A549 (cell line): ENCODE measurements around the gene PRAC1. TPM values are rescaled to one million over a fixed set of nuclear protein-coding genes. Genes with fewer than 3 reads are reported as not detected.

Experiments used
- ATAC-seq, 2 experiments: fragments of 200-7000 bp in 1 of 2; fragments of >200 bp in 1 of 2; cut with Nextera tagmentation in 1 of 2; cut with Tn5 transposase in 1 of 2; 3 replicates each; pipeline versions ENCODE4 v1.8.0 to v1.9.1; 2018 to 2020; ENCODE audit warnings: mild to moderate bottlenecking in 1 of 2, moderate library complexity in 1 of 2
- CTCF ChIA-PET: fragments of 300-600 bp; sonication (Branson Sonifier 250); formaldehyde crosslinking; extraction: SDS; loops from one replicate; lab custom pipeline; 2021; ENCODE audit warnings: antibody characterized with exemption, inconsistent platforms; lab: Yijun Ruan, JAX
- POLR2A ChIA-PET: fragments of 350-600 bp; formaldehyde crosslinking; extraction: SDS; loops from one replicate; lab custom pipeline; 2021; ENCODE audit warnings: antibody characterized with exemption, inconsistent platforms; lab: Yijun Ruan, JAX
- DNase-seq, 2 experiments: peaks; one replicate each; pipeline versions ENCODE4 v3.0.0 to v3.0.0-alpha.2; 2011 to 2016; ENCODE audit warnings: low read depth in 1 of 2, low spot score in 1 of 2
- FAIRE-seq: peaks from 2 replicates; lab custom pipeline; 2011; peaks lifted over from hg19 to GRCh38; lab: Jason Lieb, UNC
- H3K27ac ChIP-seq, 2 experiments: fragments of >200 bp; sonication (Bioruptor Twin); formaldehyde crosslinking; 3 replicates each; pipeline ENCODE4 v1.5.1; 2016 to 2017
- H3K4me1 ChIP-seq: fragments of >200 bp; sonication (Bioruptor Twin); formaldehyde crosslinking; 3 replicates; pipeline ENCODE4 v1.6.1; 2016
- H3K4me2 ChIP-seq: fragments of >200 bp; sonication (Bioruptor Twin); formaldehyde crosslinking; 3 replicates; pipeline ENCODE4 v1.6.1; 2016
- H3K4me3 ChIP-seq: fragments of >200 bp; sonication (Bioruptor Twin); formaldehyde crosslinking; 3 replicates; pipeline ENCODE4 v1.5.1; 2016
- H3K9me3 ChIP-seq: fragments of >200 bp; sonication (Bioruptor Twin); formaldehyde crosslinking; 3 replicates; pipeline ENCODE4 v1.6.1; 2016
- BCL3 ChIP-seq: fragments of >200 bp; sonication (Bioruptor Twin); formaldehyde crosslinking; IDR thresholded peaks from 3 replicates; pipeline ENCODE4 v1.6.1; 2016
- CBX2 ChIP-seq: fragments of 200-600 bp; sonication (generic); IDR thresholded peaks from 2 replicates; pipeline ENCODE4 v1.6.1; 2016; ENCODE audit warnings: low read depth, mild to moderate bottlenecking, borderline replicate concordance
- CBX8 ChIP-seq: fragments of 200-600 bp; sonication (generic); IDR thresholded peaks from 2 replicates; pipeline ENCODE4 v1.6.1; 2016
- CEBPB ChIP-seq, 2 experiments: fragments of >200 bp in 1 of 2; sonication (Bioruptor Twin) in 1 of 2; formaldehyde crosslinking in 1 of 2; IDR thresholded peaks; 2 replicates each; pipeline ENCODE4 v1.6.1; 2012 to 2016
- ELK1 ChIP-seq: fragments of 150-350 bp; IDR thresholded peaks from 2 replicates; pipeline ENCODE4 v1.6.1; 2014; ENCODE audit warnings: low read depth, mild to moderate bottlenecking, low read length
- ESRRA ChIP-seq: fragments of 150-350 bp; IDR thresholded peaks from 2 replicates; pipeline ENCODE4 v1.6.1; 2014; ENCODE audit warnings: mild to moderate bottlenecking, low read length, borderline replicate concordance
- HDAC2 ChIP-seq: fragments of 200-600 bp; sonication (generic); IDR thresholded peaks from 2 replicates; pipeline ENCODE4 v1.6.1; 2016
- HES2 ChIP-seq: fragments of >200 bp; sonication (Bioruptor Twin); formaldehyde crosslinking; IDR thresholded peaks from 2 replicates; pipeline ENCODE4 v1.6.1; 2016
- HOXA7 ChIP-seq: fragments of 250-450 bp; sonication (Bioruptor Pico); IDR thresholded peaks from 2 replicates; pipeline ENCODE4 v1.5.0; 2020; ENCODE audit warnings: mild to moderate bottlenecking, moderate library complexity
- HOXB5 ChIP-seq: fragments of 250-450 bp; sonication (Bioruptor Pico); IDR thresholded peaks from 2 replicates; pipeline ENCODE4 v1.5.0; 2020; ENCODE audit warnings: mild to moderate bottlenecking, moderate library complexity
- JUN ChIP-seq, 2 experiments: fragments of >200 bp; sonication (Bioruptor Twin); formaldehyde crosslinking; IDR thresholded peaks; 2 replicates in 1 of 2; 3 replicates in 1 of 2; pipeline ENCODE4 v1.6.1; 2016 to 2017
- KDM1A ChIP-seq: fragments of 200-600 bp; sonication (generic); IDR thresholded peaks from 2 replicates; pipeline ENCODE4 v1.6.1; 2016; ENCODE audit warnings: low read depth, mild to moderate bottlenecking
- KDM5A ChIP-seq: fragments of 200-600 bp; sonication (generic); IDR thresholded peaks from 2 replicates; pipeline ENCODE4 v1.6.1; 2016; ENCODE audit warnings: antibody characterized with exemption, mild to moderate bottlenecking
- MAFK ChIP-seq: fragments of 450-650 bp; IDR thresholded peaks from 2 replicates; pipeline ENCODE4 v1.6.1; 2014; ENCODE audit not compliant: partially characterized antibody
- POLR2AphosphoS2 ChIP-seq: conservative IDR thresholded peaks from 2 replicates; pipeline ENCODE4 v1.6.1; 2012; ENCODE audit warnings: low read length, improper control_type of control experiment, inconsistent platforms
- RCOR1 ChIP-seq: fragments of 150-350 bp; IDR thresholded peaks from 2 replicates; pipeline ENCODE4 v1.6.1; 2014; ENCODE audit warnings: antibody characterized with exemption, low read length, low read depth
- RNF2 ChIP-seq: fragments of 200-600 bp; sonication (generic); IDR thresholded peaks from 2 replicates; pipeline ENCODE4 v1.6.1; 2016; ENCODE audit warnings: low read depth, mild to moderate bottlenecking, antibody characterized with exemption, moderate library complexity, borderline replicate concordance
- SMC3 ChIP-seq: fragments of >200 bp; sonication (Bioruptor Twin); formaldehyde crosslinking; IDR thresholded peaks from 3 replicates; pipeline ENCODE4 v1.6.1; 2018; ENCODE audit warnings: inconsistent platforms
- TFCP2L1 ChIP-seq: fragments of 250-450 bp; sonication (Bioruptor Pico); IDR thresholded peaks from 2 replicates; pipeline ENCODE4 v1.5.0; 2021; ENCODE audit warnings: mild to moderate bottlenecking
- TP53 ChIP-seq: fragments of 250-450 bp; sonication (Bioruptor Pico); IDR thresholded peaks from 2 replicates; pipeline ENCODE4 v1.5.0; 2021; ENCODE audit warnings: mild to moderate bottlenecking, moderate library complexity
- USF2 ChIP-seq: fragments of 450-650 bp; IDR thresholded peaks from 2 replicates; pipeline ENCODE4 v1.6.1; 2014; ENCODE audit warnings: antibody characterized with exemption
- ZC3H11A ChIP-seq: fragments of 450-650 bp; IDR thresholded peaks from 2 replicates; pipeline ENCODE4 v1.6.1; 2014; ENCODE audit warnings: antibody characterized with exemption, mild to moderate bottlenecking
- ZFP36 ChIP-seq: fragments of 450-650 bp; IDR thresholded peaks from 2 replicates; pipeline ENCODE4 v1.6.1; 2014; ENCODE audit warnings: borderline replicate concordance; ENCODE audit not compliant: partially characterized antibody
- WGBS: methylation state at CpG from one replicate; pipeline ENCODE4 v1.1.6; 2017; ENCODE audit errors: missing lambda C conversion rate; 5-methylcytosine and 5-hydroxymethylcytosine counted together
- polyA plus RNA-seq, 4 experiments: library from polyadenylated mRNA; depleted of rRNA in 3 of 4; stranded (reverse); fragments of >200 nt; fragmentation: RNase III in 1 of 4; extraction: RNeasy Plus Mini Kit Qiagen cat#74134 plus additional on column Dnase treatment in 1 of 4; gene quantifications; 2 replicates in 3 of 4; 3 replicates in 1 of 4; pipeline ENCODE4 v1.2.3, GENCODE V29; 2011 to 2017
- TF ChIP-seq, protein P1 (sequence below): IDR thresholded peaks from 2 replicates; pipeline ENCODE4 v1.6.1; 2012; ENCODE audit warnings: low read depth, borderline replicate concordance

Gene PRAC1
- polyA plus RNA-seq, 2 of the 4 experiments (the other 2 are of a cell fraction), result not detected

DNA sequence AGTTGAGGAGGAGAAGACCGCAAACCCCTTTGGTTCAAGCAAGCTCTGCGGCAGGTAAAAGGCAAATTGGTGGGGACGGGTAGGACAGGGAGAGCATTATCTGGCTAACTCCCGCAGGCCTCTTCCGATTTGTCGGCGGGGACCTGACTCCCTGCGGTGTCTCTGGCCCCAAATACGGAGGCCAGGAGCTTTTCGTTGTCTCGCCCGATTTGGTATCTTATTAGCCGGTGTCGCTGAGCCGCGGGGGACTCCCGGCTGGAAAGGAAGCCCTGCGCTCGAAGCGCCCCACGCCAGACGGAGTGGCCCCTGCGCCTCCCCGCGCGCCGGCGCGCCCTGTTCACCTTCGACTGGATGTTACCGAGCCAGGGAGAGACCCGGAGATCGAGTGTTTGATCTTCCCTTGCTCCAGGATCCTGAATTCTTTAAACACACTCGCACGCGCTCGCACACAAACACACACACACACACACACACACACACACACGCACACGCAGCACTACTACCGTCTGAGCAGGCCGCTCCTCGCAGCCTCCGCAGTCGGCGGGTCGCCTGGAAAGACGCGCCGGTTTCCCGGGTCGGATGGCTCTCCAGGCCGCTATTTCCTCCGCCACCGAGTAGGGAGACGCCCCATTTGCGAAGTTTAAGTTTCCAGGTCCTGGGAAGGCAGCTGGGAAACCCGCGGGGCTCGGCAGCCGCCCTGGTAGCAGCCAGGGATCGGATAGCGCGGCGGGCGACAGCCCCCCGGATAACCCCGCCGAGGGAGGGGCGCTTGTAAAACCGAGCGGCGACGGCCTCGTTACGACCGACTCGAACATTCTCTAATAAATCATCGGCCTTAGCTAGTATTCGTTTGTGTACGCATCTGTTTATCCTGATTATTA, 3.3 kb downstream of the PRAC1 start (continued):
- TF ChIP-seq ELK1 (no peak), RCOR1 (no peak), KDM1A (no peak)

DNA sequence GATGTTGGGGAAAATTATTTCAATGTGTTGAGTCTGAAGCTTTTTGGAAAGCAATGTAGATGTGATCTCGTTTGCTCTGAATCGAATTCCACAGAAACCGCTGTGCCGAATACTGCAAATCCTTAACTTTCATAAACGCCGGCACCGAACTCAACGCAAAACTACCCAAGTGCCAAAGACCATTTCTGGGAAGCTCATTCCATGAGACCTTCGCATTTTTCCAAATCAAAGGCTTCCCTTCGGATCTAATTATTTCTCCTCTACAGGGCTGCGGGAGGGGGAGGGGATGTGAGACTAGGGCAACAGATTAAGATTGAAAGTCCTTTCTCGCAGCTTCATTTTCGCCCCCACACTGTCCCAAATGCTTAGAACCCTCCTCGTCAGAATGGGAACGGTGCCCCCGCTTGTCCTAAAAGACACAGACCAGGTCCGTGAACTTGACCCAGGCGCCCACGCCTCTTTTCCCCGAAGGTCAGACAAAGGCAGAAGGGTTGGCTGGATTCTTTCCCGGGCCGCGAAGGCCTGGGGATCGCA, 4.0 kb downstream of the PRAC1 start:
- no peak for TF ChIP-seq KDM5A
- no peak for TF ChIP-seq ZC3H11A
- no peak for TF ChIP-seq ELK1
- TF ChIP-seq CBX8, result no peak
- TF ChIP-seq ESRRA, result no peak
- TF ChIP-seq HDAC2, result no peak
- no peak for TF ChIP-seq USF2
- Histone ChIP-seq H3K9me3 (no peaks in the 10 kb centered on the region), H3K4me2 (no peak overlapping the region), H3K27ac (no peak overlapping the region), H3K4me3 (no peak overlapping the region), H3K4me1 (peaks cover 10% of the 10 kb centered on the region; the same call in 2 of the 3 replicates)
- ATAC-seq, result no peak
- DNase-seq, result no peak
- ChIA-PET POLR2A (interaction anchor here (0.6 kb wide), 1 partner anchor 79 kb away, joined by 4 read pairs; no protein-coding TSS in a partner anchor), CTCF (interaction anchor here (1.0 to 33.0 kb wide), 10 partner anchors 10 to 162 kb away, joined by 3 to 852 read pairs (median 168); partner anchors contain the start of gene TTLL6)
- 87% methylated on average over 24 of the region's 24 CpGs for WGBS
- FAIRE-seq, result no peak

DNA sequence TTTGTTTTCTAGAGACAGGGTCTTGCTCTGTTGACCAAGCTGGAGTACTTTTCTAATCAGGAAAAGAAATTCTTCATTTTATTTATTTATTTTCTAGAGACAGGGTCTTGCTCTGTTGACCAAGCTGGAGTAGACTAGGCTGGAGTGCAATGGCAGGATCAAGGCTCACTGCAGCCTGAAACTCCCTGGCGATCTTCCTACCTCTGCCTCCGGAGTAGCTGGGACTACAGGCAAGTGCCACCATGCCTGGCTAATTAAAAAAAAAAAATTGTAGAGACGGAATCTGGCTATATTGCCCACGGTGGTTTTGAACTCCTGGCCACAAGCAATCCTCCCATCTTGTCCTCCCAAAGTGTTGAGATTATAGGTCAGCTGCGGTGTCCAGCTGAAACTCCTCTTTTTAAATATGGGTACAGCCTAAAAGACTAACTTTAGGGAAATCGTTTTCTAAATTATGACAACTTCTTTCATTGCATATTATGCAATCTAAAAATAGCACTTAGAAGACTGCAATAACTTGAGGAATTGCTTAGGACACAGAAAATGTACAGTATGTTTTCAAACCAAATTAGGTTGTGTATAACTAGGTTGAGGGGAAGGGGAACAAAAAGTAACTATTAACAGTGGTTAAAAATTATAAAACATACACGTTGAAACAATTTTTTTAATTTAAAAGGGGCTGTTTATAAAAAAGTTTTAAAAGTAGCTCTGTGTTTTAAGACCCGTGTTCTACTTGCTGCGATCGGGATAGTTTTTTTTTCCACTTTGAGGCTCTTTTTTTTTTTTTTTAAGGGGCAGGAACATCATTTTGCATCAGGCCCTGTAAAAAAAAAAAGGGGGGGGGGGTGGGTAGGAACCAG, 4.7 kb downstream of the PRAC1 start:
- POLR2A ChIA-PET, result interaction anchor here (0.6 kb wide), 1 partner anchor 78 kb away, joined by 4 read pairs; no protein-coding TSS in a partner anchor
- WGBS, result 76% methylated on average over 10 of the region's 10 CpGs
- peak; percentile 32 for FAIRE-seq

More for the DNA sequence above, 4.7 kb downstream of the PRAC1 start:
- no peaks in the 10 kb centered on the region for H3K9me3 ChIP-seq
- H3K4me2 ChIP-seq, result no peak overlapping the region
- CTCF ChIA-PET, result interaction anchor here (0.6 to 33.0 kb wide), 14 partner anchors 7 to 563 kb away, joined by 3 to 852 read pairs (median 18); partner anchors contain the start of gene TTLL6
- ATAC-seq (no peak), DNase-seq (no peak)
- no peak overlapping the region for H3K4me3 ChIP-seq
- H3K27ac ChIP-seq, result no peak overlapping the region
- H3K4me1 ChIP-seq, result peaks cover 10% of the 10 kb centered on the region; the same call in 2 of the 3 replicates
- TF ChIP-seq HES2, result no peak
- TF ChIP-seq USF2, result no peak
- no peak for TF ChIP-seq MAFK
- TF ChIP-seq CEBPB (IDR thresholded peaks at IDR 0.05), result no peak
- no peak for TF ChIP-seq POLR2AphosphoS2
- TF ChIP-seq, protein P1, sequence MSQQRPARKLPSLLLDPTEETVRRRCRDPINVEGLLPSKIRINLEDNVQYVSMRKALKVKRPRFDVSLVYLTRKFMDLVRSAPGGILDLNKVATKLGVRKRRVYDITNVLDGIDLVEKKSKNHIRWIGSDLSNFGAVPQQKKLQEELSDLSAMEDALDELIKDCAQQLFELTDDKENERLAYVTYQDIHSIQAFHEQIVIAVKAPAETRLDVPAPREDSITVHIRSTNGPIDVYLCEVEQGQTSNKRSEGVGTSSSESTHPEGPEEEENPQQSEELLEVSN, result no peak
- TF ChIP-seq SMC3, result no peak
- TF ChIP-seq HOXA7 (CRISPR knock-in tag), result no peak
- TF ChIP-seq TP53 (CRISPR knock-in tag), result no peak
- TF ChIP-seq RNF2, result no peak
- TF ChIP-seq ZFP36, result no peak
- TF ChIP-seq ELK1, result no peak
- TF ChIP-seq TFCP2L1 (CRISPR knock-in tag), result no peak
- no peak for TF ChIP-seq CBX2
- TF ChIP-seq HOXB5 (CRISPR knock-in tag), result no peak
- TF ChIP-seq BCL3, result no peak
- TF ChIP-seq JUN (IDR thresholded peaks at IDR 0.05), result no peak
- TF ChIP-seq, all 56 proteins: peak for 0
